A549 (cell line): ENCODE measurements around the gene NOS3. TPM values are rescaled to one million over a fixed set of nuclear protein-coding genes. Genes with fewer than 3 reads are reported as not detected.

ENCODE experiments used
- ATAC-seq, 2 experiments: fragments of 200-7000 bp in 1 of 2; fragments of >200 bp in 1 of 2; cut with Nextera tagmentation in 1 of 2; cut with Tn5 transposase in 1 of 2; 3 replicates each; pipeline versions ENCODE4 v1.8.0 to v1.9.1; 2018 to 2020; ENCODE audit warnings: mild to moderate bottlenecking in 1 of 2, moderate library complexity in 1 of 2
- CTCF ChIA-PET: fragments of 300-600 bp; sonication (Branson Sonifier 250); formaldehyde crosslinking; extraction: SDS; loops from one replicate; lab custom pipeline; 2021; ENCODE audit warnings: antibody characterized with exemption, inconsistent platforms; lab: Yijun Ruan, JAX
- POLR2A ChIA-PET: fragments of 350-600 bp; formaldehyde crosslinking; extraction: SDS; loops from one replicate; lab custom pipeline; 2021; ENCODE audit warnings: antibody characterized with exemption, inconsistent platforms; lab: Yijun Ruan, JAX
- DNase-seq, 2 experiments: peaks; one replicate each; pipeline versions ENCODE4 v3.0.0 to v3.0.0-alpha.2; 2011 to 2016; ENCODE audit warnings: low read depth in 1 of 2, low spot score in 1 of 2
- FAIRE-seq: peaks from 2 replicates; lab custom pipeline; 2011; peaks lifted over from hg19 to GRCh38; lab: Jason Lieb, UNC
- H3K27ac ChIP-seq, 2 experiments: fragments of >200 bp; sonication (Bioruptor Twin); formaldehyde crosslinking; 3 replicates each; pipeline ENCODE4 v1.5.1; 2016 to 2017
- H3K4me1 ChIP-seq: fragments of >200 bp; sonication (Bioruptor Twin); formaldehyde crosslinking; 3 replicates; pipeline ENCODE4 v1.6.1; 2016
- H3K4me2 ChIP-seq: fragments of >200 bp; sonication (Bioruptor Twin); formaldehyde crosslinking; 3 replicates; pipeline ENCODE4 v1.6.1; 2016
- H3K4me3 ChIP-seq: fragments of >200 bp; sonication (Bioruptor Twin); formaldehyde crosslinking; 3 replicates; pipeline ENCODE4 v1.5.1; 2016
- H3K9me3 ChIP-seq: fragments of >200 bp; sonication (Bioruptor Twin); formaldehyde crosslinking; 3 replicates; pipeline ENCODE4 v1.6.1; 2016
- CBX8 ChIP-seq: fragments of 200-600 bp; sonication (generic); IDR thresholded peaks from 2 replicates; pipeline ENCODE4 v1.6.1; 2016
- CHD4 ChIP-seq: fragments of 200-600 bp; sonication (generic); IDR thresholded peaks from 2 replicates; pipeline ENCODE4 v1.6.1; 2016; ENCODE audit warnings: antibody characterized with exemption, mild to moderate bottlenecking, borderline replicate concordance
- E2F6 ChIP-seq: IDR thresholded peaks from 2 replicates; pipeline ENCODE4 v1.6.1; 2012; ENCODE audit warnings: low read depth, borderline replicate concordance
- EHMT2 ChIP-seq: fragments of 200-600 bp; sonication (generic); IDR thresholded peaks from 2 replicates; pipeline ENCODE4 v1.6.1; 2016; ENCODE audit warnings: antibody characterized with exemption, low read depth, mild to moderate bottlenecking, moderate library complexity
- EP300 ChIP-seq, 2 experiments: fragments of >200 bp; sonication (Bioruptor Twin); formaldehyde crosslinking; IDR thresholded peaks; 2 replicates in 1 of 2; 3 replicates in 1 of 2; pipeline ENCODE4 v1.6.1; 2016 to 2017
- FOSB ChIP-seq: fragments of 250-450 bp; sonication (Bioruptor Pico); IDR thresholded peaks from 2 replicates; pipeline ENCODE4 v1.5.0; 2020; ENCODE audit warnings: mild to moderate bottlenecking, moderate library complexity
- FOXS1 ChIP-seq: fragments of 250-450 bp; sonication (Bioruptor Pico); IDR thresholded peaks from 2 replicates; pipeline ENCODE4 v1.5.0; 2020; ENCODE audit warnings: mild to moderate bottlenecking, moderate library complexity
- HES2 ChIP-seq: fragments of >200 bp; sonication (Bioruptor Twin); formaldehyde crosslinking; IDR thresholded peaks from 2 replicates; pipeline ENCODE4 v1.6.1; 2016
- HEYL ChIP-seq: fragments of 250-450 bp; sonication (Bioruptor Pico); IDR thresholded peaks from 2 replicates; pipeline ENCODE4 v1.8.0; 2021; ENCODE audit warnings: mild to moderate bottlenecking, moderate library complexity
- HOXA7 ChIP-seq: fragments of 250-450 bp; sonication (Bioruptor Pico); IDR thresholded peaks from 2 replicates; pipeline ENCODE4 v1.5.0; 2020; ENCODE audit warnings: mild to moderate bottlenecking, moderate library complexity
- HOXB13 ChIP-seq: fragments of 250-450 bp; sonication (Bioruptor Pico); IDR thresholded peaks from 2 replicates; pipeline ENCODE4 v1.5.0; 2020; ENCODE audit warnings: low read depth, mild to moderate bottlenecking, moderate library complexity
- KDM1A ChIP-seq: fragments of 200-600 bp; sonication (generic); IDR thresholded peaks from 2 replicates; pipeline ENCODE4 v1.6.1; 2016; ENCODE audit warnings: low read depth, mild to moderate bottlenecking
- MAFK ChIP-seq: fragments of 450-650 bp; IDR thresholded peaks from 2 replicates; pipeline ENCODE4 v1.6.1; 2014; ENCODE audit not compliant: partially characterized antibody
- MAX ChIP-seq: IDR thresholded peaks from 2 replicates; pipeline ENCODE4 v1.6.1; 2012
- MAZ ChIP-seq: fragments of 150-350 bp; IDR thresholded peaks from 2 replicates; pipeline ENCODE4 v1.6.1; 2014; ENCODE audit warnings: antibody characterized with exemption, low read depth, low read length, borderline replicate concordance
- MYC ChIP-seq: IDR thresholded peaks from 2 replicates; pipeline ENCODE4 v1.6.1; 2012; ENCODE audit warnings: mild to moderate bottlenecking, inconsistent platforms, low read length, improper control_type of control experiment, borderline replicate concordance
- NFE2L2 ChIP-seq: fragments of 150-350 bp; conservative IDR thresholded peaks from 2 replicates; pipeline ENCODE4 v1.6.1; 2014; ENCODE audit warnings: low read length
- NPAS2 ChIP-seq: fragments of 250-450 bp; sonication (Bioruptor Pico); IDR thresholded peaks from 2 replicates; pipeline ENCODE4 v1.8.0; 2022; ENCODE audit warnings: mild to moderate bottlenecking, moderate library complexity, borderline replicate concordance
- PHF8 ChIP-seq: fragments of 200-600 bp; sonication (generic); IDR thresholded peaks from 2 replicates; pipeline ENCODE4 v1.6.1; 2016; ENCODE audit warnings: low read depth, mild to moderate bottlenecking, antibody characterized with exemption, moderate library complexity, borderline replicate concordance
- REST ChIP-seq: fragments of 200-600 bp; sonication (generic); IDR thresholded peaks from 2 replicates; pipeline ENCODE4 v1.6.1; 2016; ENCODE audit warnings: antibody characterized with exemption, mild to moderate bottlenecking, moderate library complexity
- SMC3 ChIP-seq: fragments of >200 bp; sonication (Bioruptor Twin); formaldehyde crosslinking; IDR thresholded peaks from 3 replicates; pipeline ENCODE4 v1.6.1; 2018; ENCODE audit warnings: inconsistent platforms
- SREBF2 ChIP-seq: fragments of 450-650 bp; IDR thresholded peaks from 2 replicates; pipeline ENCODE4 v1.6.1; 2014; ENCODE audit warnings: mild to moderate bottlenecking, moderate library complexity
- USF2 ChIP-seq: fragments of 450-650 bp; IDR thresholded peaks from 2 replicates; pipeline ENCODE4 v1.6.1; 2014; ENCODE audit warnings: antibody characterized with exemption
- ZC3H11A ChIP-seq: fragments of 450-650 bp; IDR thresholded peaks from 2 replicates; pipeline ENCODE4 v1.6.1; 2014; ENCODE audit warnings: antibody characterized with exemption, mild to moderate bottlenecking
- ZFP36 ChIP-seq: fragments of 450-650 bp; IDR thresholded peaks from 2 replicates; pipeline ENCODE4 v1.6.1; 2014; ENCODE audit warnings: borderline replicate concordance; ENCODE audit not compliant: partially characterized antibody
- ZNF302 ChIP-seq: fragments of 250-450 bp; sonication (Bioruptor Pico); IDR thresholded peaks from 2 replicates; pipeline ENCODE4 v1.9.0; 2021; ENCODE audit warnings: inconsistent platforms, mild to moderate bottlenecking, moderate library complexity
- ZSCAN20 ChIP-seq: fragments of 250-450 bp; sonication (Bioruptor Pico); IDR thresholded peaks from 2 replicates; pipeline ENCODE4 v1.8.0; 2022; ENCODE audit warnings: mild to moderate bottlenecking, moderate library complexity
- WGBS: methylation state at CpG from one replicate; pipeline ENCODE4 v1.1.6; 2017; ENCODE audit errors: missing lambda C conversion rate; 5-methylcytosine and 5-hydroxymethylcytosine counted together
- polyA plus RNA-seq, 4 experiments: library from polyadenylated mRNA; depleted of rRNA in 3 of 4; stranded (reverse); fragments of >200 nt; fragmentation: RNase III in 1 of 4; extraction: RNeasy Plus Mini Kit Qiagen cat#74134 plus additional on column Dnase treatment in 1 of 4; gene quantifications; 2 replicates in 3 of 4; 3 replicates in 1 of 4; pipeline ENCODE4 v1.2.3, GENCODE V29; 2011 to 2017
- TF ChIP-seq, protein P1 (sequence below): fragments of 150-350 bp; IDR thresholded peaks from 2 replicates; pipeline ENCODE4 v1.6.1; 2014; ENCODE audit warnings: low read depth, mild to moderate bottlenecking, low read length
- TF ChIP-seq, protein P2 (sequence below): fragments of 250-450 bp; sonication (Bioruptor Pico); IDR thresholded peaks from 2 replicates; pipeline ENCODE4 v1.5.0; 2020; ENCODE audit warnings: low read depth, mild to moderate bottlenecking, moderate library complexity

NOS3 gene
- polyA plus RNA-seq, 2 of the 4 experiments (the other 2 are of a cell fraction), result 0.52 to 0.71 TPM

DNA sequence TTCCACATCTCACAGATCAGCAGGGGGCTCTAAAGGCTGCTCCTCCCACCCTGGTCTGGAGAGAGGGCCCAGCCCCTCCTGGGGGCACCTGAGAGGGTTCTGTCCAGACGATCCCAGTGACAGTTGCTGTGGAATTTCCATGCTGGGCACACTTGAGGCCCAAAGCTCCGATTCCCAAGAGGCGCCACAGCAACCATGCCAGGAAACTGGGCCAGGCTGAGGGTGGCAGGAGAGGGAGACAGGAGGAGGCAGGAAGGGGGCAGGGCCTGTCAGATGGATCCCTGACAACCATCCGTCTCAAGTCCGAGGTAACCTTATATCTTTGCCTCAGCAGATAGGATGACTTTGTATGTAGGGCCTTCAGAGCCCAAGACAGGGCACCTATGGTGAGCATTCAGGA lies 4.3 kb upstream of the NOS3 start:
- DNase-seq (no peak), FAIRE-seq (no peak)
- POLR2A ChIA-PET, result no interaction called here
- WGBS, result 76% methylated on average over 5 of the region's 5 CpGs
- H3K27ac ChIP-seq, result no peak overlapping the region
- H3K4me1 ChIP-seq, result no peaks in the 10 kb centered on the region
- H3K4me2 ChIP-seq, result no peak overlapping the region
- H3K4me3 ChIP-seq, result no peak overlapping the region
- H3K9me3 ChIP-seq, result peaks cover 22% of the 10 kb centered on the region
- TF ChIP-seq ZNF302 (CRISPR knock-in tag) (no peak), CHD4 (no peak), EHMT2 (no peak), MAZ (no peak), ZC3H11A (no peak), SMC3 (no peak), PHF8 (no peak), MYC (no peak), CBX8 (no peak), MAX (no peak), FOXS1 (CRISPR knock-in tag) (no peak), HES2 (no peak), HEYL (CRISPR knock-in tag) (no peak), ZSCAN20 (no peak), HOXA7 (CRISPR knock-in tag) (no peak), FOSB (CRISPR knock-in tag) (no peak), REST (no peak)
- TF ChIP-seq, protein P1, sequence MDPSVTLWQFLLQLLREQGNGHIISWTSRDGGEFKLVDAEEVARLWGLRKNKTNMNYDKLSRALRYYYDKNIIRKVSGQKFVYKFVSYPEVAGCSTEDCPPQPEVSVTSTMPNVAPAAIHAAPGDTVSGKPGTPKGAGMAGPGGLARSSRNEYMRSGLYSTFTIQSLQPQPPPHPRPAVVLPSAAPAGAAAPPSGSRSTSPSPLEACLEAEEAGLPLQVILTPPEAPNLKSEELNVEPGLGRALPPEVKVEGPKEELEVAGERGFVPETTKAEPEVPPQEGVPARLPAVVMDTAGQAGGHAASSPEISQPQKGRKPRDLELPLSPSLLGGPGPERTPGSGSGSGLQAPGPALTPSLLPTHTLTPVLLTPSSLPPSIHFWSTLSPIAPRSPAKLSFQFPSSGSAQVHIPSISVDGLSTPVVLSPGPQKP, result no peak
- TF ChIP-seq, all 56 proteins: peak for 0
- CTCF ChIA-PET, result interaction anchor here (0.7 to 5.9 kb wide), 20 partner anchors 8 to 195 kb away, joined by 3 to 95 read pairs (median 5); no protein-coding TSS in a partner anchor
- ATAC-seq, result no peak

DNA sequence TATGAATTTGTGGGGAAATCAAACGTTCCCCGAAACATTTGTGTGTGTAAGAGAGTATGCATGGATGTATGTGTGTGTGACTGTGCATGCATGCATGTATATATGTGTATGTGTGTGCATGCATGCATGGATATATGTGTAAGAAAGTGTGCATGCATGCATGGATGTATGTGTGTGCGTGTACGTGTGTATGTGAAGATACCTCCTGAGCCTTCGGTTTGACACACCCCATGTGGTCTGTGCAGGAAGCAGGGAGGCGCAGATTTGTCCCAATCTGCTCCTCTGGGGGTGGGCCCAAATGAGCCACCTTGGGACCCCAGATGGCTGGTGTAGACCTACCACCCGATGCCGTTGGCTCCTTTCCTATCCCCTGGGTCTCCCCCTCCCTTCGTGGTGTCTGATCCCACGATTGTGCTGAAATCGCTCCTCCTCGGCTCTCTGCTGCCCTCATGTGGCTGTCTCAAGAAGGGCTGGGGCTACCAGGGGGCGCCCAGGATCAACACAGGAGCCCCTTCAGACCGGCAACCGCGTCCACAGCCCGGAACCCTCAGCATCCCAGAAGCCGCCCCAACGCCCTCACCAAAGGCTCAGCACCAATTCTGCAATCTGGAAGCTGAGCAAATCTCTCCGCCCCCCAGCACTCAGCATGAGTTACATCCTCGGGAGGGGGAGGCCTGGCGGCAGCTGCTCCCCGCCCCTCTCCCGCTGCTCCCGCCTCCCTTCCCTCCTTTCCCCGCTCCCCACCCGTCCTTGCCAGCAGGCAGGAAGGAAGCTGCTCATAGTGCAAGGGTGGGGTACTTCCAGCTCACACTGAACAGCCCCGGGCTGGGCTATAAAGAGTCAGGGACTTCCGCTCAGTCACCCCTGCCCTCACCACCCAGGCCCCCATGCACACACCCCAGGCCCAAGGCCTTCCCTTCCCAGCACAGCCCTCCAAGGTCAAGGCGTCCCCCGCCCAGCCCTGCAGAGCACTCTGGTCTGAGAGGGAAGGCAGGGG lies 2.3 kb upstream of the NOS3 start:
- Histone ChIP-seq H3K4me3 (no peak overlapping the region), H3K27ac (no peak overlapping the region), H3K4me2 (peak overlapping the region; percentile 27; the same call in 1 of the 3 replicates), H3K9me3 (peaks cover 25% of the 10 kb centered on the region), H3K4me1 (no peaks in the 10 kb centered on the region)
- DNase-seq, result peak in 1 of 2 experiments; percentile 36
- ChIA-PET CTCF (interaction anchor here (0.8 to 3.9 kb wide), 8 partner anchors 8 to 51 kb away, joined by 3 to 27 read pairs (median 4); no protein-coding TSS in a partner anchor), POLR2A (no interaction called here)
- peak; percentile 5 to 69; a peak in 4 of 6 replicates for ATAC-seq
- no peak for FAIRE-seq
- WGBS, result 31% methylated on average over 15 of the region's 31 CpGs
- TF ChIP-seq NFE2L2 (no peak), SMC3 (peak; percentile 55), NPAS2 (CRISPR knock-in tag) (no peak), MAFK (no peak), E2F6 (no peak), USF2 (no peak), ZFP36 (no peak), SREBF2 (no peak), HOXB13 (CRISPR knock-in tag) (no peak), KDM1A (no peak), EP300 (IDR thresholded peaks at IDR 0.05) (no peak), MYC (no peak), FOSB (CRISPR knock-in tag) (no peak), HOXA7 (CRISPR knock-in tag) (no peak)
- TF ChIP-seq, protein P2, sequence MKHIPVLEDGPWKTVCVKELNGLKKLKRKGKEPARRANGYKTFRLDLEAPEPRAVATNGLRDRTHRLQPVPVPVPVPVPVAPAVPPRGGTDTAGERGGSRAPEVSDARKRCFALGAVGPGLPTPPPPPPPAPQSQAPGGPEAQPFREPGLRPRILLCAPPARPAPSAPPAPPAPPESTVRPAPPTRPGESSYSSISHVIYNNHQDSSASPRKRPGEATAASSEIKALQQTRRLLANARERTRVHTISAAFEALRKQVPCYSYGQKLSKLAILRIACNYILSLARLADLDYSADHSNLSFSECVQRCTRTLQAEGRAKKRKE (CRISPR knock-in tag), result no peak
